Mucosa of rectum (tissue), 2 donors: ENCODE data around the gene PAK4.

Experiments used
- H3K27ac ChIP-seq, 2 donors: one replicate each; pipeline ENCODE4 v1.7.0; 2013; ENCODE audit warnings: inconsistent platforms in 2 of 2, low read depth in 2 of 2, low read length in 2 of 2
- H3K27me3 ChIP-seq, 2 donors: one replicate each; pipeline ENCODE4 v1.7.0; 2013; ENCODE audit warnings: low read length in 2 of 2; ENCODE audit not compliant: control insufficient read depth in 2 of 2, insufficient read depth in 2 of 2
- H3K36me3 ChIP-seq, 2 donors: one replicate each; pipeline ENCODE4 v1.7.0; 2013; ENCODE audit warnings: low read length in 2 of 2; ENCODE audit not compliant: control insufficient read depth in 2 of 2, insufficient read depth in 2 of 2
- H3K4me1 ChIP-seq, 2 donors: one replicate each; pipeline ENCODE4 v1.7.0; 2013; ENCODE audit warnings: low read length in 2 of 2, mild to moderate bottlenecking in 1 of 2; ENCODE audit not compliant: control insufficient read depth in 2 of 2, insufficient read depth in 2 of 2
- H3K4me3 ChIP-seq, 2 donors: one replicate each; pipeline ENCODE4 v1.7.0; 2013; ENCODE audit warnings: low read length in 2 of 2
- H3K9ac ChIP-seq, 2 donors: one replicate each; pipeline ENCODE4 v1.7.0; 2013; ENCODE audit warnings: low read length in 2 of 2, low read depth in 1 of 2, mild to moderate bottlenecking in 1 of 2
- H3K9me3 ChIP-seq, 2 donors: one replicate each; pipeline ENCODE4 v1.7.0; 2013; ENCODE audit warnings: low read length in 2 of 2; ENCODE audit not compliant: control insufficient read depth in 2 of 2
- donor health status: healthy.
- donor health status: Normal muscosa, but diverticular disease.

The PAK4 gene

GRCh38 chr19:39129116-39129515 lies 3.5 kb downstream of the PAK4 start:
- Histone ChIP-seq H3K4me1 (peaks cover 52 to 62% of the 10 kb centered on the region in 2 donors), H3K27me3 (no peaks in the 10 kb centered on the region), H3K9me3 (no peaks in the 10 kb centered on the region), H3K9ac (no peak overlapping the region), H3K4me3 (no peak overlapping the region), H3K27ac (peak overlapping the region in 1 of 2 donors; percentile 9), H3K36me3 (no peaks in the 10 kb centered on the region)

GRCh38 chr19:39130337-39131254 lies 5.0 kb downstream of the PAK4 start:
- no peak overlapping the region for H3K27ac ChIP-seq
- no peaks in the 10 kb centered on the region for H3K36me3 ChIP-seq
- peaks cover 52 to 59% of the 10 kb centered on the region in 2 donors for H3K4me1 ChIP-seq
- no peaks in the 10 kb centered on the region for H3K9me3 ChIP-seq
- H3K27me3 ChIP-seq, result no peaks in the 10 kb centered on the region
- H3K9ac ChIP-seq, result no peak overlapping the region
- no peak overlapping the region for H3K4me3 ChIP-seq

- Histone ChIP-seq H3K9ac (no peak overlapping the region), H3K36me3 (no peaks in the 10 kb centered on the region), H3K4me3 (no peak overlapping the region), H3K27me3 (no peaks in the 10 kb centered on the region), H3K27ac (no peak overlapping the region), H3K9me3 (no peaks in the 10 kb centered on the region), H3K4me1 (peaks cover 57 to 65% of the 10 kb centered on the region in 2 donors)
Observed at GRCh38 chr19:39131255-39131755, 5.7 kb downstream of the PAK4 start.

GRCh38 chr19:39132344-39132969 lies 6.9 kb downstream of the PAK4 start:
- peak overlapping the region in 1 of 2 donors; percentile 4 for H3K27ac ChIP-seq

DNA sequence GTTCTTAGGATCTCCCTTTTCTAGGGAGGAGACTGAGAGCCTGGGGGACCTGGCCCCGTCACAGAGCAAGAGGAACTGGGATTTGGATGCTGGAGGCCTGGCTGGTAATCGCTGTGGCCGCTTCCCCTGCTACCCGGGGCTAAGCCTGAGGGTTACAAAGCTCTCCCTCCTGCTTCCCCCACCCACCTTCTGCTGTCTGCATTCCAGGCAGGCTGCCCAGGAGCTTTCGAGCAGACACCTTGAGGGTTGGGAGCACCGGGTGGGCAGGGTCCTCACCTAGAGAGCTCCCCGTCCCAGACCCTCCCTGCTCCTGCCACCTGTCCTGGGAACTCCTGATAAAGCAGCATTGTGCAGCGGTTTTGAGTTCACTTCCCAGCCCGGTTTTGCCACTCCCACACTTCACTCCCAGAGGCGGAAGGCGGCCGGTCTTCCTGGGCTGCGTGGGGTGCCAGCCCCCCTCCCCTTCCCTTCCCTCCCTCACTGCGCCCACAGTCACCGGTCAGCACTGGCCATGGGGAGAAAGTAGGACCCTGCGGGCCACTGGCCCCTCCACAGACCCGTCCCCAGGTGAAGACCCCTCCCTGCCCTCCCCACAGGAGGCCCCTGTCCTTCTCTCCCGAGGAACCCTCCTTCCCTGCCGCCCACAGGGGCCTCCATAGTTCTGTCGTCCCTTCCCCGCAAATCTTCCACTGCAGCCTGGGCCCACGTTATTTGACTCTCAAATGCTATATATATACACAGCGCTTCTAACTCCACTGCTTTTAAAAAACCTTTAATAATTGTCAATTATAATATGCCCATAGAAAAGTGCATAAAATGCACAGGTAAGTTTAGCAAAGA lies 8.1 kb downstream of the PAK4 start:
- H3K9ac ChIP-seq, result no peak overlapping the region
- H3K4me1 ChIP-seq, result peaks cover 45 to 55% of the 10 kb centered on the region in 2 donors
- H3K27me3 ChIP-seq, result no peaks in the 10 kb centered on the region
- peak overlapping the region in 1 of 2 donors; percentile 16 for H3K27ac ChIP-seq
- H3K9me3 ChIP-seq, result no peaks in the 10 kb centered on the region
- H3K4me3 ChIP-seq, result peak overlapping the region; percentile 14 to 15
- H3K36me3 ChIP-seq, result no peaks in the 10 kb centered on the region

More at GRCh38 chr19:39132344-39132969, 6.9 kb downstream of the PAK4 start:
- Histone ChIP-seq H3K9ac (no peak overlapping the region), H3K4me3 (no peak overlapping the region), H3K36me3 (no peaks in the 10 kb centered on the region), H3K9me3 (no peaks in the 10 kb centered on the region), H3K27me3 (no peaks in the 10 kb centered on the region), H3K4me1 (peaks cover 57 to 67% of the 10 kb centered on the region in 2 donors)

GRCh38 chr19:39135701-39136100 lies 10.1 kb downstream of the PAK4 start:
- H3K27ac ChIP-seq, result peak overlapping the region; percentile 67 to 72
- no peaks in the 10 kb centered on the region for H3K27me3 ChIP-seq
- no peaks in the 10 kb centered on the region for H3K36me3 ChIP-seq
- peaks cover 41 to 53% of the 10 kb centered on the region in 2 donors for H3K4me1 ChIP-seq
- H3K9me3 ChIP-seq, result no peaks in the 10 kb centered on the region
- no peak overlapping the region for H3K9ac ChIP-seq
- no peak overlapping the region for H3K4me3 ChIP-seq

- Histone ChIP-seq H3K27ac (peak overlapping the region; percentile 67 to 72), H3K9me3 (no peaks in the 10 kb centered on the region), H3K4me3 (peak overlapping the region in 1 of 2 donors; percentile 20), H3K27me3 (no peaks in the 10 kb centered on the region), H3K9ac (no peak overlapping the region), H3K4me1 (peaks cover 39 to 48% of the 10 kb centered on the region in 2 donors), H3K36me3 (no peaks in the 10 kb centered on the region)
Observed at GRCh38 chr19:39136225-39136940, 10.8 kb downstream of the PAK4 start.

- H3K27ac ChIP-seq, result peak overlapping the region; percentile 50 to 67
- no peak overlapping the region for H3K9ac ChIP-seq
- no peaks in the 10 kb centered on the region for H3K27me3 ChIP-seq
- no peaks in the 10 kb centered on the region for H3K36me3 ChIP-seq
- H3K4me3 ChIP-seq, result peak overlapping the region in 1 of 2 donors; percentile 20
- H3K4me1 ChIP-seq, result peaks cover 33 to 42% of the 10 kb centered on the region in 2 donors
- H3K9me3 ChIP-seq, result no peaks in the 10 kb centered on the region
Observed at GRCh38 chr19:39137131-39137530, 11.5 kb downstream of the PAK4 start.
